Mammary epithelial cell (primary cell): ENCODE results near the gene ELOVL4.

Experiments
- CTCF ChIP-seq, 2 donors: IDR thresholded peaks in 1 of 2; conservative IDR thresholded peaks in 1 of 2; 2 replicates each; pipeline ENCODE4 v1.5.1; 2011 to 2012; ENCODE audit warnings: inconsistent platforms in 2 of 2, low read length in 2 of 2, mild to moderate bottlenecking in 2 of 2, control low read depth in 1 of 2, low read depth in 1 of 2; ENCODE audit not compliant: insufficient read depth in 1 of 2; ENCODE audit errors: extremely low read depth in 1 of 2
- EZH2 ChIP-seq: IDR thresholded peaks from 2 replicates; pipeline ENCODE4 v1.6.1; 2012; ENCODE audit warnings: low read length, inconsistent platforms, borderline replicate concordance

GRCh38 chr6:79989641-79990040 is 42.3 kb upstream of the ELOVL4 start:
- no peak for TF ChIP-seq EZH2
- TF ChIP-seq CTCF (conservative IDR thresholded peaks at IDR 0.05 in 1 of 2, IDR thresholded peaks at IDR 0.05 in 1 of 2; ENCODE audit: extremely low read depth in 1 of 2, insufficient read depth in 1 of 2, low read depth in 1 of 2, low read length in 2 of 2), result no peak
